ENCODE measurements around the gene HNRNPK.
"Not testable (repeated sequence)": the region's sequence is repeated elsewhere in the genome, so short reads cannot be mapped to it uniquely, and the experiment has no call there.

Gene HNRNPK

GRCh38 chr9:83956436-83957247 lies 23.4 kb downstream of the HNRNPK start:
- Mint-ChIP-seq H3K27ac (peak overlapping the region; percentile 73 to 96 (median 88)), H3K4me3 (peak overlapping the region; percentile 91 to 93 (median 92)), H3K9me3 (no peaks in the 10 kb centered on the region), H3K27me3 (ENCODE audit: low read depth) (peaks cover 3% of the 10 kb centered on the region), H3K36me3 (ENCODE audit: low read depth) (peaks cover 4% of the 10 kb centered on the region), H3K4me1 (peaks cover 12% of the 10 kb centered on the region)
- TF ChIP-seq CTCF (IDR thresholded peaks at IDR 0.05; ENCODE audit: unreplicated experiment in 3 of 3): no peak

- H3K4me1 Mint-ChIP-seq: peaks cover 12% of the 10 kb centered on the region
- peaks cover 4% of the 10 kb centered on the region for H3K36me3 Mint-ChIP-seq (ENCODE audit: low read depth)
- no peaks in the 10 kb centered on the region for H3K9me3 Mint-ChIP-seq
- H3K27me3 Mint-ChIP-seq (ENCODE audit: low read depth): peaks cover 3% of the 10 kb centered on the region
- H3K27ac Mint-ChIP-seq: peak overlapping the region; percentile 73 to 96 (median 88)
- no peak for TF ChIP-seq CTCF (IDR thresholded peaks at IDR 0.05; ENCODE audit: unreplicated experiment in 3 of 3)
- H3K4me3 Mint-ChIP-seq: peak overlapping the region; percentile 91 to 93 (median 92)
These were observed 24.0 kb downstream of the HNRNPK start for GRCh38 chr9:83956086-83956435.

GRCh38 chr9:83948096-83948495 lies 31.9 kb downstream of the HNRNPK start:
- peaks cover 31% of the 10 kb centered on the region for H3K36me3 Mint-ChIP-seq (ENCODE audit: low read depth)
- not testable (repeated sequence) for H3K9me3 Mint-ChIP-seq; H3K4me3 Mint-ChIP-seq; H3K27me3 Mint-ChIP-seq (ENCODE audit: low read depth); H3K27ac Mint-ChIP-seq; H3K4me1 Mint-ChIP-seq

GRCh38 chr9:83940590-83941303 lies 39.3 kb downstream of the HNRNPK start:
- H3K27ac Mint-ChIP-seq: no peak overlapping the region
- no peak overlapping the region for H3K4me3 Mint-ChIP-seq
- H3K27me3 Mint-ChIP-seq (ENCODE audit: low read depth): no peaks in the 10 kb centered on the region
- no peaks in the 10 kb centered on the region for H3K9me3 Mint-ChIP-seq
- peaks cover 25% of the 10 kb centered on the region for H3K36me3 Mint-ChIP-seq (ENCODE audit: low read depth)
- TF ChIP-seq CTCF (IDR thresholded peaks at IDR 0.05; ENCODE audit: unreplicated experiment in 3 of 3): no peak
- peaks cover under 1% of the 10 kb centered on the region for H3K4me1 Mint-ChIP-seq

GRCh38 chr9:83937861-83938455 lies 42.1 kb downstream of the HNRNPK start:
- peaks cover 13% of the 10 kb centered on the region for H3K4me1 Mint-ChIP-seq
- H3K9me3 Mint-ChIP-seq: no peaks in the 10 kb centered on the region
- H3K4me3 Mint-ChIP-seq: no peak overlapping the region
- H3K27ac Mint-ChIP-seq: no peak overlapping the region
- no peaks in the 10 kb centered on the region for H3K27me3 Mint-ChIP-seq (ENCODE audit: low read depth)
- TF ChIP-seq CTCF (IDR thresholded peaks at IDR 0.05; ENCODE audit: unreplicated experiment in 3 of 3): peak; percentile 67 to 79 (median 75)
- peaks cover 12% of the 10 kb centered on the region for H3K36me3 Mint-ChIP-seq (ENCODE audit: low read depth)

GRCh38 chr9:83936523-83936922 lies 43.5 kb downstream of the HNRNPK start:
- Mint-ChIP-seq H3K4me3 (no peak overlapping the region), H3K36me3 (ENCODE audit: low read depth) (peaks cover 3% of the 10 kb centered on the region)
- no peak for TF ChIP-seq CTCF (IDR thresholded peaks at IDR 0.05; ENCODE audit: unreplicated experiment in 3 of 3)

More at GRCh38 chr9:83936523-83936922, 43.5 kb downstream of the HNRNPK start:
- no peaks in the 10 kb centered on the region for H3K9me3 Mint-ChIP-seq
- peaks cover 13% of the 10 kb centered on the region for H3K4me1 Mint-ChIP-seq
- H3K27me3 Mint-ChIP-seq (ENCODE audit: low read depth): no peaks in the 10 kb centered on the region
- no peak overlapping the region for H3K27ac Mint-ChIP-seq
